Femur (tissue), 1 donor: ENCODE data around the gene GPR37L1.
A peak's percentile ranks its signal among the peaks of the same experiment; 100 is the strongest.

ENCODE experiments used
- DNase-seq: peaks from one replicate; pipeline ENCODE4 v3.0.0-alpha.2; 2017

GPR37L1 gene, protein sequence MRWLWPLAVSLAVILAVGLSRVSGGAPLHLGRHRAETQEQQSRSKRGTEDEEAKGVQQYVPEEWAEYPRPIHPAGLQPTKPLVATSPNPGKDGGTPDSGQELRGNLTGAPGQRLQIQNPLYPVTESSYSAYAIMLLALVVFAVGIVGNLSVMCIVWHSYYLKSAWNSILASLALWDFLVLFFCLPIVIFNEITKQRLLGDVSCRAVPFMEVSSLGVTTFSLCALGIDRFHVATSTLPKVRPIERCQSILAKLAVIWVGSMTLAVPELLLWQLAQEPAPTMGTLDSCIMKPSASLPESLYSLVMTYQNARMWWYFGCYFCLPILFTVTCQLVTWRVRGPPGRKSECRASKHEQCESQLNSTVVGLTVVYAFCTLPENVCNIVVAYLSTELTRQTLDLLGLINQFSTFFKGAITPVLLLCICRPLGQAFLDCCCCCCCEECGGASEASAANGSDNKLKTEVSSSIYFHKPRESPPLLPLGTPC

DNA sequence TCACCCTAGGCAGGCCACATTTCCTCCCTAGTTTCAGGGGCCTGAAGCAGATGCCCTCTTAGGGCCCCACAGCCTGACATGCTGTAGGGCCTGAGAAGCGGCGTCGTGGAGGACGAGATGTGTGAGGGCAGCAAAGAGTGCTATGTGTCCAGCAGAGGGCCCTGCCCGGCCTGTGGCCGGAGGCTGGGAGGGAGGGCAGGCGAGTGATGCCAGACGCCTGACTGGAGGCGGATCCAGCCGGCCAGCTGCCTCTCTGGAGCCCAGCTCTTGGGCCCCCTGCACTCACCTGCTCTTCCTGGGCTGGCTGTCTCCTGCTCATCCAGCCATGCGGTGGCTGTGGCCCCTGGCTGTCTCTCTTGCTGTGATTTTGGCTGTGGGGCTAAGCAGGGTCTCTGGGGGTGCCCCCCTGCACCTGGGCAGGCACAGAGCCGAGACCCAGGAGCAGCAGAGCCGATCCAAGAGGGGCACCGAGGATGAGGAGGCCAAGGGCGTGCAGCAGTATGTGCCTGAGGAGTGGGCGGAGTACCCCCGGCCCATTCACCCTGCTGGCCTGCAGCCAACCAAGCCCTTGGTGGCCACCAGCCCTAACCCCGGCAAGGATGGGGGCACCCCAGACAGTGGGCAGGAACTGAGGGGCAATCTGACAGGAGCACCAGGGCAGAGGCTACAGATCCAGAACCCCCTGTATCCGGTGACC lies at the start of gene GPR37L1:
Gene GPR37L1, plus strand, starts transcription at position 279 of the 697 bp plus-strand sequence. Its CDS starts 47 bp downstream, at position 326.
- DNase-seq: peak; percentile 42

GRCh38 chr1:202073206-202073605 lies 49.5 kb upstream of the GPR37L1 start:
- DNase-seq: no peak

- DNase-seq: no peak
Measured at GRCh38 chr1:202074985-202075384, 47.7 kb upstream of the GPR37L1 start.

GRCh38 chr1:202075389-202075788 lies 47.3 kb upstream of the GPR37L1 start:
- no peak for DNase-seq

GRCh38 chr1:202076050-202076511 lies 46.6 kb upstream of the GPR37L1 start:
- DNase-seq: no peak

GRCh38 chr1:202078241-202078640 lies 44.5 kb upstream of the GPR37L1 start:
- no peak for DNase-seq

GRCh38 chr1:202081992-202082391 lies 40.7 kb upstream of the GPR37L1 start:
- DNase-seq: no peak

DNA sequence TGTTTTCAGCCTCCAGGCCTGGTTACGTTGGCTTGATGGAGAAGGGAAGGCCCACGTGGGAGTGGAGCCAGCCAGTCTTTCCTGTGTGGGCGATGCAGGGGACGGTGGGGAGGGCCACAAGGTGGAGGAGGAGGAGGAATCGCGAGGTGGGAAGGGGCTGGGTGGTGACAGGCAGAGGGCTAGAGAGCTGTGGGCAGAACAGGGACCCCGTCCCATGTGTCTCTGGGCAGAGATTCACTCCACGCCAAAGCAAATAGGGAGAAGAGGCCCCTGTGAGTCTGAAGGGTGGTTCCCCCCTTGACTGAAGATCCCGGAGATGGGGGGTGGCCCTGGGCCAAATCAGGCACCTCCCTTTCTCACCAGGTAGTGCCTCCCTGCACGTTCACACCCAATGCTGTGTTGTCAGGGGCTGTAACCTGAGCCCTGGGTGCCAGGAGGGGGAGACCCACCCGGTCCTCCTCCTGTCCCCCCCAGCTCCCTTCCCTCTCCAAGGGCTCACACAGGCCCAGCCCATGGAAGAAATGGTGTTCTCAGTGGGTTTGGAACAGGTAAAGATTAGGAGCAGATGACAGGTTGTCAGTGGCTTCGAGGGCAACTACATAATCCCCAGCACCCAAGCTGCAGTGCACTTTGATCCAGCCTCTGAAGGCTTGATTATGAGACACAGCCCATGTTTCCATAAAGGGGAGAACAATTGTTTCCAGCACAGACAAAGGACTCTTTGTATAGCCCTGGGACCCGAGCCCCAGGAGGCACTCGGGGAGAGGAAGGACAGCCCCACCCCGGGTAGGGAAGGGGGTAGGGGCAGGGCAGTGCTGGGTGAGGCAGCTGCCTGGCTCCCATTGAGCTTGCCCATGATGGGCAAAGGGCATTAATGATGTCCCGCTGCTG lies 37.7 kb upstream of the GPR37L1 start:
- DNase-seq: no peak

DNA sequence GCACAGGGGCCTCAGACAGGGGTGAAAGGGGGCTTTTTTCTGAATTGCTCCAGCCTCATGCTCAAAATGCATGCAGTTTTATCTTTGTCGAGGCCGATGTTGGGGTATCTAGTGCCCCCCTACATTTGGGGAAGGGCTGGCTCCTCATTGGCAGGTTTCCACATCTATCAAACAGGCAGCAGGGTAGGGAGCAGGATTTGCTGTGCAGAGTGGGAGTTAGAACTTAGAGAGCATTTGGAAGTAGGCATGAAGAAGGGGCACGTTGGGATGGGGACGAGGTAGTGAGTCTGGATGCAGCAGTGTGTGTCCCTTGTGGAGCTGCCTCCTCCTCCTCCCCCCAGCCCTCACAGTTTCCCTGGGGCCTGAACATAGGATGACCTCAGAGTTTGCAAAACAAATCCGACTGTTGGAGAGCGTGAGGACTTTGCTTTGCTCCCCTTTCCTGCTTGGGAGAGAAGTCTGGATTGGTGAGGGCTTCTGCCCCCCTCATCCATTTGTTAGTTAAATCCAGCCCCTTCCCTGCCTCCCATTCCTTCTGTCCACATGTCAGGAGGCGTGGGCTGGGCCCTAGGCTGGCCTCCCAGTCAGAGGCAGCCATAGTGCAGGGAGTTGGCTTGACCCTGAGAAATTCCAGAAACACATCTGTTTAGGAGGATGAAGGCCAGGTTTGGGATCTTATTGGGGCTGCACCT lies 36.9 kb upstream of the GPR37L1 start:
- no peak for DNase-seq

DNA sequence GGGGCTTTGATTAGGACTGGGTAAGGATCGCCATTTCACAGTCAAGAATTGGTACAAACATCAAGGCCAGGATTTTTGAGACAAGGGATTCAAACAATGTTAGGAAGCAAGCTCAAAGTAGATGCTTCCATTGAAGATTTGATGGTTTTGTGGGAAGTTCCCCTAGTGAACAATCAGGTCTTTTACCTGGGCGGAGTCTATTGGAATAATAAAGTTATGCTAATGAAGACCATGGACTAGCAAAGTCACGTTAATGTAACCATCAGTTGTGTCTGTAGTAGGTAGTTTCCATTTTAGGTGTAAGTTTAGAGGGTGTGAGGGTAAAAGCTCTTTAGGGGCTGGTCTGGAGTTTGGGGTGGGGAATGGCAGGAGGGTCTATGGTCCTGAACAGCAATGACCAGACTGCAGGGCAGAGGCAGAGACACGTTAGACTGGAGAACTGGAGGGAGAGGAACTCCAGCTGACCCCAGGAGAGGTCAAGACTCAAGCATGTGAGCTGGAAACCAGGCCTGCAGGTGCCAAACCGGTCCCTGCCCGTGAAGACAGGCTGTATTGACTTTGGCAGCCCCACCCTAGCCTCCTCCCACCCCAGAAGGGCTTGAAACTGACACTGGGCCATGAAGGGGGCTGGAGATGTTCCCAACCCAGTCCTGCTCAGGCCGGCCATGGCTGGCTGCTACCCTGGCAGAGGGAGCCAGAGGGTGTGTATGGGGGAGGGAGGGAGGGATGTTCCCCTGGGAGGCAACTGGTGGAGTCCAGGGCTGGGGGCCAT lies 36.0 kb upstream of the GPR37L1 start:
- DNase-seq: no peak

- DNase-seq: no peak
Measured at GRCh38 chr1:202088206-202088605, 34.5 kb upstream of the GPR37L1 start.

DNA sequence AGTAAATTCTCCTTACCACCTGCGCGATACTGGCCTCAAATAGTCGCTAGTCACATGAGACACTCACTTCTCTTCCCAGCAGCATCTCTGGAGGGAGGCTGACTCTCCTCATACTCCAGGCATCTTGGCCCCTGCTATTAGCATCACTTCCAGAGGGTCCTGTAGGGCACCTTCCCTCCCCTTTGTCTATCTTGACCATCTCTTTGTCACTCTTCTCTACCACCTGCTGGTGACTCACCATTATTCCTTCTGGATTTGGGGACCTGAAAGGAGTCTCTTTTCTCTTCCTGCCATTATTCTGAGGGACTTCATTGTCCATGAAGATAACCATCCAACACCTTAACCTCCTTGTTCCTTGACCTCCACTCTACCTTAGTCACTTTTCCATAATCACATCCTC lies 31.7 kb upstream of the GPR37L1 start:
- no peak for DNase-seq

GRCh38 chr1:202093858-202094257 lies 28.9 kb upstream of the GPR37L1 start:
- no peak for DNase-seq

GRCh38 chr1:202101184-202101583 lies 21.5 kb upstream of the GPR37L1 start:
- no peak for DNase-seq

DNA sequence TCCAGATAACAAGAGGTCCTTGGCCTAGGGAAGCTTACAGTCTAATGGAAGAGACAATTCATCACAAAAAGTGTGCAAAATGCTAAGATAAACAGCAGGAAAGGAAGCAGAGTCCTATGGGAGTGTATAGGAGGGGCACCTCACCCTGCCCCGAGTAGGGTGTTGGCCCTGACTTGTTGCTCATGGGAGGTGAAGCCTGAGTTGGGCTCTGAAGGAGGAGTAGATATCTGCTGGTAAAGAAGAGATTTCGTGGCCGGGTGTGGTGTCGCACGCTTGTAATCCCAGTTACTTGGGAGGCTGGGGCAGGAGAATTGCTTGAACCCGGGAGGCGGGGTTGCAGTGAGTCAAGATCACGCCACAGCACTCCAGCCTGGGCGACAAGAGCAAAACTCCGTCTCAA lies 18.6 kb upstream of the GPR37L1 start:
- no peak for DNase-seq

- DNase-seq: no peak
Measured at GRCh38 chr1:202105571-202106339, 17.0 kb upstream of the GPR37L1 start.

GRCh38 chr1:202106340-202107254 lies 16.1 kb upstream of the GPR37L1 start:
- DNase-seq: no peak

- DNase-seq: no peak
Measured at GRCh38 chr1:202107321-202107761, 15.4 kb upstream of the GPR37L1 start.
